SK-N-SH treated with all-trans-retinoic acid at 6 μM for 48 hours (cell line): ENCODE data around the gene GK.

Experiments
- ATAC-seq: fragments of 200-7000 bp; cut with Tn5 transposase; 3 replicates; pipeline ENCODE4 v1.9.1; 2020; ENCODE audit warnings: mild to moderate bottlenecking, moderate library complexity
- ARNTL ChIP-seq: fragments of 450-650 bp; formaldehyde crosslinking; IDR thresholded peaks from 2 replicates; pipeline ENCODE4 v1.5.0; 2020; ENCODE audit warnings: low read depth, mild to moderate bottlenecking, moderate library complexity, borderline replicate concordance
- BACH2 ChIP-seq: fragments of 250-450 bp; sonication (Bioruptor Pico); IDR thresholded peaks from 2 replicates; pipeline ENCODE4 v1.9.0; 2021; ENCODE audit warnings: mild to moderate bottlenecking, borderline replicate concordance
- CREB5 ChIP-seq: fragments of 250-450 bp; sonication (Bioruptor Pico); IDR thresholded peaks from 2 replicates; pipeline ENCODE4 v1.5.1; 2020; ENCODE audit warnings: low read depth, mild to moderate bottlenecking, moderate library complexity
- CSDC2 ChIP-seq: fragments of 250-450 bp; sonication (Bioruptor Pico); IDR thresholded peaks from 2 replicates; pipeline ENCODE4 v1.5.0; 2020; ENCODE audit warnings: mild to moderate bottlenecking, moderate library complexity
- CSRNP3 ChIP-seq: fragments of 250-450 bp; sonication (Bioruptor Pico); IDR thresholded peaks from 2 replicates; pipeline ENCODE4 v1.5.1; 2021; ENCODE audit warnings: mild to moderate bottlenecking, moderate library complexity
- ESRRG ChIP-seq: fragments of 250-450 bp; sonication (Bioruptor Pico); IDR thresholded peaks from 2 replicates; pipeline ENCODE4 v1.6.1; 2021; ENCODE audit warnings: mild to moderate bottlenecking
- GLIS3 ChIP-seq: fragments of 250-450 bp; sonication (Bioruptor Pico); IDR thresholded peaks from 2 replicates; pipeline ENCODE4 v1.5.0; 2020; ENCODE audit warnings: mild to moderate bottlenecking, moderate library complexity
- ISL1 ChIP-seq: fragments of 250-450 bp; sonication (Bioruptor Pico); IDR thresholded peaks from 2 replicates; pipeline ENCODE4 v2.1.2; 2022; ENCODE audit warnings: mild to moderate bottlenecking, moderate library complexity
- OSR1 ChIP-seq: fragments of 250-450 bp; sonication (Bioruptor Pico); IDR thresholded peaks from 2 replicates; pipeline ENCODE4 v1.8.0; 2022; ENCODE audit warnings: moderate library complexity, mild to moderate bottlenecking, inconsistent platforms
- PATZ1 ChIP-seq: fragments of 250-450 bp; sonication (Bioruptor Pico); IDR thresholded peaks from 2 replicates; pipeline ENCODE4 v1.8.0; 2020; ENCODE audit warnings: mild to moderate bottlenecking, moderate library complexity, borderline replicate concordance
- POU6F1 ChIP-seq: fragments of 250-450 bp; sonication (Bioruptor Pico); IDR thresholded peaks from 2 replicates; pipeline ENCODE4 v1.8.0; 2021; ENCODE audit warnings: low read depth, mild to moderate bottlenecking, moderate library complexity, borderline replicate concordance
- PPARA ChIP-seq: fragments of 250-450 bp; sonication (Bioruptor Pico); IDR thresholded peaks from 2 replicates; pipeline ENCODE4 v1.5.0; 2020; ENCODE audit warnings: mild to moderate bottlenecking, borderline replicate concordance
- RARB ChIP-seq: fragments of 250-450 bp; sonication (Bioruptor Pico); IDR thresholded peaks from 2 replicates; pipeline ENCODE4 v1.8.0; 2021; ENCODE audit warnings: mild to moderate bottlenecking, moderate library complexity
- SNAI2 ChIP-seq: fragments of 250-450 bp; sonication (Bioruptor Pico); IDR thresholded peaks from 2 replicates; pipeline ENCODE4 v1.5.0; 2020; ENCODE audit warnings: mild to moderate bottlenecking, moderate library complexity
- TCF4 ChIP-seq: fragments of 250-450 bp; sonication (Bioruptor Pico); IDR thresholded peaks from 2 replicates; pipeline ENCODE4 v1.8.0; 2021; ENCODE audit warnings: mild to moderate bottlenecking, moderate library complexity, borderline replicate concordance
- TOX ChIP-seq: fragments of 250-450 bp; sonication (Bioruptor Pico); IDR thresholded peaks from 2 replicates; pipeline ENCODE4 v1.8.0; 2021; ENCODE audit warnings: mild to moderate bottlenecking, moderate library complexity, borderline replicate concordance
- TSHZ2 ChIP-seq: fragments of 250-450 bp; sonication (Bioruptor Pico); IDR thresholded peaks from 2 replicates; pipeline ENCODE4 v1.5.0; 2020; ENCODE audit warnings: mild to moderate bottlenecking, moderate library complexity
- ZC3H10 ChIP-seq: fragments of 250-450 bp; sonication (Bioruptor Pico); IDR thresholded peaks from 2 replicates; pipeline ENCODE4 v1.5.1; 2021; ENCODE audit warnings: mild to moderate bottlenecking, moderate library complexity
- ZFP3 ChIP-seq: fragments of 250-450 bp; sonication (Bioruptor Pico); IDR thresholded peaks from 2 replicates; pipeline ENCODE4 v1.5.0; 2020; ENCODE audit warnings: mild to moderate bottlenecking, moderate library complexity
- ZFP30 ChIP-seq: fragments of 450-650 bp; formaldehyde crosslinking; IDR thresholded peaks from 2 replicates; pipeline ENCODE4 v1.5.0; 2022; ENCODE audit warnings: mild to moderate bottlenecking, moderate library complexity
- ZNF565 ChIP-seq: fragments of 450-650 bp; formaldehyde crosslinking; conservative IDR thresholded peaks from 2 replicates; pipeline ENCODE4 v1.5.0; 2020; ENCODE audit warnings: low read depth, mild to moderate bottlenecking, moderate library complexity
- ZNF70 ChIP-seq: fragments of 450-650 bp; formaldehyde crosslinking; IDR thresholded peaks from 2 replicates; pipeline ENCODE4 v1.5.0; 2020; ENCODE audit warnings: mild to moderate bottlenecking, moderate library complexity
- ZNF8 ChIP-seq: fragments of 450-650 bp; formaldehyde crosslinking; IDR thresholded peaks from 2 replicates; pipeline ENCODE4 v1.5.0; 2020; ENCODE audit warnings: mild to moderate bottlenecking, moderate library complexity

Gene GK

GRCh38 chrX:30702736-30703135, 49.5 kb downstream of the GK start:
- ATAC-seq = no peak
- TF ChIP-seq TOX (CRISPR knock-in tag) = no peak
- no peak for TF ChIP-seq ARNTL (CRISPR knock-in tag)
- no peak for TF ChIP-seq RARB (CRISPR knock-in tag)
- no peak for TF ChIP-seq CSDC2 (CRISPR knock-in tag)
- no peak for TF ChIP-seq ZC3H10 (CRISPR knock-in tag)
- no peak for TF ChIP-seq ZNF565 (CRISPR knock-in tag)
- TF ChIP-seq ISL1 (CRISPR knock-in tag) = no peak
- TF ChIP-seq PATZ1 = no peak
- no peak for TF ChIP-seq TCF4 (CRISPR knock-in tag)
- no peak for TF ChIP-seq ZFP3 (CRISPR knock-in tag)
- no peak for TF ChIP-seq ZFP30
- TF ChIP-seq BACH2 = no peak
- no peak for TF ChIP-seq POU6F1 (CRISPR knock-in tag)
- no peak for TF ChIP-seq PPARA (CRISPR knock-in tag)
- no peak for TF ChIP-seq GLIS3 (CRISPR knock-in tag)
- TF ChIP-seq ZNF70 (CRISPR knock-in tag) = no peak
- TF ChIP-seq TSHZ2 (CRISPR knock-in tag) = no peak

GRCh38 chrX:30706216-30706775, 53.1 kb downstream of the GK start:
- no peak for TF ChIP-seq PPARA (CRISPR knock-in tag)
- TF ChIP-seq ZFP30 = no peak
- TF ChIP-seq, all 23 proteins: peak for 0

GRCh38 chrX:30712214-30712613, 59.0 kb downstream of the GK start:
- no peak for ATAC-seq
- TF ChIP-seq SNAI2 (CRISPR knock-in tag) (no peak), RARB (CRISPR knock-in tag) (no peak), GLIS3 (CRISPR knock-in tag) (no peak), PPARA (CRISPR knock-in tag) (no peak), ISL1 (CRISPR knock-in tag) (no peak), CSRNP3 (CRISPR knock-in tag) (no peak), ZC3H10 (CRISPR knock-in tag) (no peak), CREB5 (CRISPR knock-in tag) (no peak), ZNF70 (CRISPR knock-in tag) (no peak), ZFP30 (no peak), BACH2 (no peak), TOX (CRISPR knock-in tag) (no peak), ZNF8 (CRISPR knock-in tag) (no peak), ESRRG (no peak), ARNTL (CRISPR knock-in tag) (no peak), OSR1 (no peak), ZFP3 (CRISPR knock-in tag) (no peak), PATZ1 (no peak), CSDC2 (CRISPR knock-in tag) (no peak)

More at GRCh38 chrX:30706216-30706775, 53.1 kb downstream of the GK start:
- ATAC-seq = no peak
